B cell (primary cell): ENCODE results near the gene EIF3I. TPM values are rescaled to one million over a fixed set of nuclear protein-coding genes. Genes with fewer than 3 reads are reported as not detected.

Source experiments
- ATAC-seq: fragments of 200-7000 bp; cut with Tn5 transposase; one replicate; pipeline ENCODE4 v1.10.0; 2021; ENCODE audit warnings: low read depth, mild to moderate bottlenecking, moderate number of reproducible peaks, moderate library complexity
- CTCF ChIA-PET: fragments of 350-600 bp; sonication (Branson Sonifier 250); formaldehyde crosslinking; loops from one replicate; lab custom pipeline; 2021; ENCODE audit warnings: antibody characterized with exemption, inconsistent platforms; lab: Charles Lee
- POLR2A ChIA-PET: fragments of 350-600 bp; sonication (Branson Sonifier 250); formaldehyde crosslinking; loops from one replicate; lab custom pipeline; 2021; ENCODE audit warnings: antibody characterized with exemption; lab: Charles Lee
- DNase-seq: peaks from one replicate; pipeline ENCODE4 v3.0.0; 2013
- H2AFZ ChIP-seq: 2 replicates; pipeline ENCODE4 v1.6.1; 2012; ENCODE audit warnings: mild to moderate bottlenecking, low read depth, low read length; ENCODE audit not compliant: insufficient read depth, poor library complexity, severe bottlenecking
- H3K27ac ChIP-seq, 2 donors: 1 replicate in 1 of 2; 2 replicates in 1 of 2; pipeline ENCODE4 v1.5.1; 2012 to 2013; ENCODE audit warnings: low read length in 2 of 2, mild to moderate bottlenecking in 2 of 2, moderate library complexity in 1 of 2
- H3K27me3 ChIP-seq, 4 experiments: fragments of 200-600 bp in 1 of 4; sonication (generic) in 1 of 4; replicated peaks in 1 of 4; 1 replicate in 2 of 4; 2 replicates in 2 of 4; pipeline versions ENCODE4 v1.6.1 to v1.7.0; 2013 to 2016; ENCODE audit warnings: low read length in 3 of 4, mild to moderate bottlenecking in 2 of 4, mixed read lengths in 1 of 4, moderate library complexity in 1 of 4; ENCODE audit not compliant: insufficient read depth in 4 of 4, control insufficient read depth in 3 of 4; ENCODE audit errors: control extremely low read depth in 1 of 4
- H3K36me3 ChIP-seq, 2 experiments: replicated peaks in 1 of 2; 1 replicate in 1 of 2; 2 replicates in 1 of 2; pipeline versions ENCODE4 v1.6.1 to v1.7.1; 2013; ENCODE audit warnings: low read length in 1 of 2; ENCODE audit not compliant: insufficient read depth in 2 of 2, control insufficient read depth in 1 of 2; ENCODE audit errors: control extremely low read depth in 1 of 2, extremely low read depth in 1 of 2
- H3K4me1 ChIP-seq, 2 donors: fragments of 200-600 bp in 1 of 2; sonication (generic) in 1 of 2; 1 replicate in 1 of 2; 2 replicates in 1 of 2; pipeline versions ENCODE4 v1.5.1 to v1.6.1; 2013 to 2017; ENCODE audit warnings: low read length in 2 of 2; ENCODE audit not compliant: control insufficient read depth in 2 of 2, insufficient read depth in 2 of 2
- H3K4me2 ChIP-seq: replicated peaks from 2 replicates; pipeline ENCODE3; 2012; ENCODE audit warnings: mild to moderate bottlenecking, low read depth, low read length; ENCODE audit not compliant: poor library complexity, severe bottlenecking
- H3K4me3 ChIP-seq, 5 experiments: fragments of 200-600 bp in 1 of 5; sonication (generic) in 1 of 5; 1 replicate in 3 of 5; 2 replicates in 2 of 5; pipeline versions ENCODE4 v1.5.1 to v1.7.0; 2011 to 2016; ENCODE audit warnings: low read length in 4 of 5, mild to moderate bottlenecking in 4 of 5, low read depth in 2 of 5, control low read depth in 1 of 5, moderate library complexity in 1 of 5; ENCODE audit not compliant: insufficient read depth in 1 of 5; ENCODE audit errors: control extremely low read depth in 1 of 5, extremely low read depth in 1 of 5
- H3K79me2 ChIP-seq: fragments of 200-600 bp; sonication (generic); one replicate; pipeline ENCODE4 v1.6.0; 2016; ENCODE audit warnings: low read length; ENCODE audit not compliant: control insufficient read depth, insufficient read depth
- H3K9ac ChIP-seq: fragments of 200-600 bp; sonication (generic); 2 replicates; pipeline ENCODE4 v1.6.1; 2017; ENCODE audit warnings: mild to moderate bottlenecking, low read length, moderate library complexity
- H3K9me3 ChIP-seq, 3 donors: one replicate each; pipeline versions ENCODE4 v1.6.1 to v1.7.1; 2013; ENCODE audit warnings: low read length in 2 of 3; ENCODE audit not compliant: control insufficient read depth in 2 of 3, insufficient read depth in 1 of 3; ENCODE audit errors: control extremely low read depth in 1 of 3
- H4K20me1 ChIP-seq: 2 replicates; pipeline ENCODE4 v1.6.0; 2012; ENCODE audit warnings: mild to moderate bottlenecking, low read length; ENCODE audit not compliant: insufficient read depth, control insufficient read depth, poor library complexity, severe bottlenecking
- H3K27ac Mint-ChIP-seq: one replicate; pipeline ENCODE4 v1.8.0; 2021; ENCODE audit warnings: mixed read lengths
- H3K27me3 Mint-ChIP-seq: one replicate; pipeline ENCODE4 v1.8.0; 2021; ENCODE audit warnings: mixed read lengths
- H3K4me1 Mint-ChIP-seq: one replicate; pipeline ENCODE4 v1.8.0; 2021; ENCODE audit warnings: mixed read lengths
- H3K4me3 Mint-ChIP-seq: one replicate; pipeline ENCODE4 v1.8.0; 2021; ENCODE audit warnings: mixed read lengths
- H3K9me3 Mint-ChIP-seq: one replicate; pipeline ENCODE4 v1.8.0; 2022; ENCODE audit warnings: mixed read lengths; ENCODE audit not compliant: insufficient read depth
- EZH2 ChIP-seq: IDR thresholded peaks from 2 replicates; pipeline ENCODE4 v1.6.1; 2012; ENCODE audit warnings: borderline replicate concordance, low read depth, mild to moderate bottlenecking, moderate library complexity, low read length; ENCODE audit not compliant: insufficient read depth, poor library complexity, severe bottlenecking
- WGBS: methylation state at CpG from one replicate; pipeline ENCODE4 v1.1.5; 2013; ENCODE audit warnings: missing lambda C conversion rate; ENCODE audit not compliant: insufficient coverage; 5-methylcytosine and 5-hydroxymethylcytosine counted together
- intact Hi-C: fragments of 100-400 bp; cut with micrococcal nuclease; formaldehyde crosslinking; loops from one replicate; pipeline ENCODE4 v1.10.0; 2022
- polyA plus RNA-seq: library from polyadenylated mRNA; depleted of rRNA; stranded (reverse); fragments of >200 nt; gene quantifications from 2 replicates; pipeline ENCODE4 v1.2.3, GENCODE V29; 2012
- total RNA-seq, 2 donors: library from RNA; stranded (reverse); fragments of 120-200 nt in 1 of 2; gene quantifications; 1 replicate in 1 of 2; 2 replicates in 1 of 2; pipeline versions ENCODE4 v1.2.3 to v1.2.4, GENCODE V29; 2013 to 2022
- TF ChIP-seq, protein P1 (sequence below): fragments of 200-600 bp; IDR thresholded peaks from one replicate; pipeline ENCODE4 v1.8.0; 2022; ENCODE audit warnings: antibody characterized with exemption, mild to moderate bottlenecking

Gene EIF3I
- total and polyA plus RNA-seq, 2 donors (not counting 1 experiment from before 2014, with no cell fraction given), result 87.0 to 130 TPM

DNA sequence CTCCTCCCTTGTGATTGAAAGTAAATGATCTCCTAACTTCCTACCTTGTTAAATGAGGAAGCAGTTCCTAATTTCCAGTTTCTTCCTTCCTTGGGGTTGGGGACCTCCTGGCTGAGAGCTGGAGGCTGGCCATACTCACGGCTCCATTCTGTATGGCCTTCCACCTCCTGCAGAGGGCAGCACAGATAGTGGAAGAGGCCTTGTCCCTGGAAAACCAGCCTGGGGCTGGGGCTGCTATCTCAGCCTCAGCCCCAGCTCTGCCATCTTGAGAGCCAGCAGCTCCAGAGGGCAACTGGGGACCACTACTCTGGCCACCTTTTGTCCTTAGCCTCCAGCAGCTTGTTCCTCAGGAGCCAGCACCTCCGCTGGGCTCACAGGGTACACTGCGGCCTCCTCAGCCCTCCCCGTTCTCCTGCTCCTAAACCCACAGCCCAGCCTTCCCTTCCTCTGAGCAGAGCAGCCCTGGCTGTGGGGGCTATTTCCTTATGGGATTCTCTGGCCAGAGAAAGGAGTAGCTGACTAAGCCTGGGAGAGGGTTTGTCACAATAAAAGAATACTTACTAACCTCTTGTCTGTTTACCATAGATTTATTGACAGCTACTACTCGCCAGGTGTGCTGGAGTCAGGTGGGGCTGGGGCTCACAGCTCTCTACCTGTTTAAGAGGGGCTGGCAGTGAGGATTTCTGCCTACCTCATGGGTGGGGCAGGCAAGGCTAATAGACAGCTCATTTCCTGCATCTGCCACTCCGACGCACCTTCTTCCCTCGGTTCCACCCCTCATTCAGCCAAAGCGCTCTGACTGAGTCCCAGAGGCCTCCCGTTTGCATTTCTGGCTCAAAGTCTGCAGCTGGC lies 6.4 kb upstream of the EIF3I start:
- POLR2A ChIA-PET, result interaction anchor here (0.6 to 1.2 kb wide), 4 partner anchors 10 to 144 kb away, joined by 3 to 6 read pairs (median 5); partner anchors contain the start of genes IQCC and LCK
- WGBS, result 88% methylated on average over 8 of the region's 10 CpGs
- Mint-ChIP-seq H3K9me3 (no peaks in the 10 kb centered on the region), H3K4me3 (no peak overlapping the region), H3K4me1 (peaks cover 13% of the 10 kb centered on the region), H3K27me3 (no peaks in the 10 kb centered on the region), H3K27ac (no peak overlapping the region)
- CTCF ChIA-PET, result interaction anchor here (0.6 to 3.6 kb wide), 61 partner anchors 10 to 303 kb away, joined by 3 to 49 read pairs (median 5); partner anchors contain the start of genes BSDC1, CCDC28B, FAM167B and HDAC1
- no peak overlapping the region for H3K27ac ChIP-seq
- H2AFZ ChIP-seq, result no peak overlapping the region
- H3K36me3 ChIP-seq, result peaks cover 3 to 30% of the 10 kb centered on the region in 2 experiments
- no peaks in the 10 kb centered on the region for H4K20me1 ChIP-seq
- peak; percentile 70 for DNase-seq
- no peak overlapping the region for H3K4me2 ChIP-seq
- no peaks in the 10 kb centered on the region for H3K9me3 ChIP-seq
- intact Hi-C loops, result loop anchor here (1.0 to 2.0 kb wide), 2 partner anchors 119 to 198 kb away; no protein-coding TSS in a partner anchor
- peak; percentile 81 for ATAC-seq
- no peaks in the 10 kb centered on the region for H3K27me3 ChIP-seq
- no peak for TF ChIP-seq EZH2
- TF ChIP-seq, protein P1, sequence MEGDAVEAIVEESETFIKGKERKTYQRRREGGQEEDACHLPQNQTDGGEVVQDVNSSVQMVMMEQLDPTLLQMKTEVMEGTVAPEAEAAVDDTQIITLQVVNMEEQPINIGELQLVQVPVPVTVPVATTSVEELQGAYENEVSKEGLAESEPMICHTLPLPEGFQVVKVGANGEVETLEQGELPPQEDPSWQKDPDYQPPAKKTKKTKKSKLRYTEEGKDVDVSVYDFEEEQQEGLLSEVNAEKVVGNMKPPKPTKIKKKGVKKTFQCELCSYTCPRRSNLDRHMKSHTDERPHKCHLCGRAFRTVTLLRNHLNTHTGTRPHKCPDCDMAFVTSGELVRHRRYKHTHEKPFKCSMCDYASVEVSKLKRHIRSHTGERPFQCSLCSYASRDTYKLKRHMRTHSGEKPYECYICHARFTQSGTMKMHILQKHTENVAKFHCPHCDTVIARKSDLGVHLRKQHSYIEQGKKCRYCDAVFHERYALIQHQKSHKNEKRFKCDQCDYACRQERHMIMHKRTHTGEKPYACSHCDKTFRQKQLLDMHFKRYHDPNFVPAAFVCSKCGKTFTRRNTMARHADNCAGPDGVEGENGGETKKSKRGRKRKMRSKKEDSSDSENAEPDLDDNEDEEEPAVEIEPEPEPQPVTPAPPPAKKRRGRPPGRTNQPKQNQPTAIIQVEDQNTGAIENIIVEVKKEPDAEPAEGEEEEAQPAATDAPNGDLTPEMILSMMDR, result peak; percentile 78
- no peak overlapping the region for H3K9ac ChIP-seq
- peaks cover 23% of the 10 kb centered on the region for H3K79me2 ChIP-seq
- H3K4me3 ChIP-seq, result no peak overlapping the region
- H3K4me1 ChIP-seq, result peaks cover 6 to 12% of the 10 kb centered on the region in 2 donors
